Uterus (tissue), 4 donors: Measurements from ENCODE around the gene INSL3. TPM values are rescaled to one million over a fixed set of nuclear protein-coding genes. Genes with fewer than 3 reads are reported as not detected.

ENCODE experiments used
- DNase-seq, 2 donors: peaks; one replicate each; pipeline ENCODE4 v3.0.0-alpha.2; 2019 to 2020
- H3K27ac ChIP-seq, 2 donors: fragments of 200-600 bp; sonication (generic); 1 replicate in 1 of 2; 2 replicates in 1 of 2; pipeline ENCODE4 v1.5.1; 2016 to 2018
- H3K27me3 ChIP-seq, 2 donors: fragments of 200-600 bp; sonication (generic); one replicate each; pipeline ENCODE4 v1.5.1; 2018 to 2019; ENCODE audit warnings: control low read depth in 1 of 2
- H3K36me3 ChIP-seq, 2 donors: fragments of 200-600 bp; sonication (generic); one replicate each; pipeline ENCODE4 v1.5.1; 2019; ENCODE audit warnings: control low read depth in 1 of 2
- H3K4me1 ChIP-seq, 2 donors: fragments of 200-600 bp; sonication (generic); one replicate each; pipeline ENCODE4 v1.5.1; 2018 to 2019; ENCODE audit warnings: control low read depth in 1 of 2
- H3K4me3 ChIP-seq, 2 donors: fragments of 200-600 bp; sonication (generic); 1 replicate in 1 of 2; 2 replicates in 1 of 2; pipeline ENCODE4 v1.5.1; 2018 to 2019; ENCODE audit warnings: mild to moderate bottlenecking in 1 of 2
- H3K9me3 ChIP-seq, 2 donors: fragments of 200-600 bp; sonication (generic); one replicate each; pipeline ENCODE4 v1.5.1; 2019; ENCODE audit warnings: control low read depth in 1 of 2
- CTCF ChIP-seq, 4 experiments: fragments of 200-600 bp in 2 of 4; fragments of 450-650 bp in 2 of 4; sonication (generic) in 2 of 4; IDR thresholded peaks; one replicate each; pipeline ENCODE4 v1.5.1; 2016 to 2019; ENCODE audit warnings: antibody characterized with exemption in 4 of 4, mild to moderate bottlenecking in 2 of 4, moderate library complexity in 1 of 4
- POLR2A ChIP-seq, 2 donors: fragments of 450-650 bp; IDR thresholded peaks; one replicate each; pipeline ENCODE4 v1.6.1; 2016; ENCODE audit warnings: antibody characterized with exemption in 2 of 2, mild to moderate bottlenecking in 1 of 2, moderate library complexity in 1 of 2
- intact Hi-C: fragments of 100-400 bp; cut with DNase I; formaldehyde crosslinking; loops from one replicate; pipeline ENCODE4 v1.15.1; 2023; ENCODE audit warnings: low total_unique reads
- total RNA-seq, 4 donors: library from RNA; depleted of rRNA in 3 of 4; stranded (reverse); fragments of >200 nt in 3 of 4; gene quantifications; one replicate each; pipeline versions ENCODE4 v1.1.0 to v1.2.4, GENCODE V29; 2014 to 2023
- donor health status: DM: yes; HTN: yes; CAD: no.

INSL3 gene
- total RNA-seq, 4 donors from 2014 or later, result not detected

GRCh38 chr19:17865364-17866311 is 44.3 kb upstream of the INSL3 start:
- peaks cover 0 to 4% of the 10 kb centered on the region in 2 donors for H3K4me1 ChIP-seq
- no peak for DNase-seq
- TF ChIP-seq CTCF (IDR thresholded peaks at IDR 0.05) (no peak), POLR2A (IDR thresholded peaks at IDR 0.05) (no peak)
- intact Hi-C loops, result loop anchor here (10.0 kb wide), 1 partner anchor 129 kb away; no protein-coding TSS in a partner anchor
- H3K27ac ChIP-seq, result no peak overlapping the region
- H3K4me3 ChIP-seq, result no peak overlapping the region
- H3K9me3 ChIP-seq, result no peaks in the 10 kb centered on the region
- no peaks in the 10 kb centered on the region for H3K36me3 ChIP-seq
- peaks cover 0 to 2% of the 10 kb centered on the region in 2 donors for H3K27me3 ChIP-seq

- intact Hi-C loops, result loop anchor here (10.0 kb wide), 1 partner anchor 131 kb away; no protein-coding TSS in a partner anchor
- TF ChIP-seq POLR2A (IDR thresholded peaks at IDR 0.05) (no peak), CTCF (IDR thresholded peaks at IDR 0.05) (no peak)
- DNase-seq, result no peak
- no peaks in the 10 kb centered on the region for H3K9me3 ChIP-seq
- H3K27me3 ChIP-seq, result no peaks in the 10 kb centered on the region
- peaks cover 0 to 4% of the 10 kb centered on the region in 2 donors for H3K4me1 ChIP-seq
- no peak overlapping the region for H3K4me3 ChIP-seq
- no peak overlapping the region for H3K27ac ChIP-seq
- no peaks in the 10 kb centered on the region for H3K36me3 ChIP-seq
These were observed 42.3 kb upstream of the INSL3 start for GRCh38 chr19:17863520-17864182.

- Histone ChIP-seq H3K9me3 (no peaks in the 10 kb centered on the region), H3K27me3 (no peaks in the 10 kb centered on the region), H3K27ac (no peak overlapping the region), H3K36me3 (no peaks in the 10 kb centered on the region), H3K4me1 (peaks cover 0 to 4% of the 10 kb centered on the region in 2 donors), H3K4me3 (no peak overlapping the region)
- no peak for DNase-seq
- intact Hi-C loops, result loop anchor here (10.0 kb wide), 1 partner anchor 132 kb away; no protein-coding TSS in a partner anchor
- TF ChIP-seq POLR2A (IDR thresholded peaks at IDR 0.05), result no peak
- TF ChIP-seq CTCF (IDR thresholded peaks at IDR 0.05), result no peak
These were observed 41.6 kb upstream of the INSL3 start for GRCh38 chr19:17862711-17863519.

DNA sequence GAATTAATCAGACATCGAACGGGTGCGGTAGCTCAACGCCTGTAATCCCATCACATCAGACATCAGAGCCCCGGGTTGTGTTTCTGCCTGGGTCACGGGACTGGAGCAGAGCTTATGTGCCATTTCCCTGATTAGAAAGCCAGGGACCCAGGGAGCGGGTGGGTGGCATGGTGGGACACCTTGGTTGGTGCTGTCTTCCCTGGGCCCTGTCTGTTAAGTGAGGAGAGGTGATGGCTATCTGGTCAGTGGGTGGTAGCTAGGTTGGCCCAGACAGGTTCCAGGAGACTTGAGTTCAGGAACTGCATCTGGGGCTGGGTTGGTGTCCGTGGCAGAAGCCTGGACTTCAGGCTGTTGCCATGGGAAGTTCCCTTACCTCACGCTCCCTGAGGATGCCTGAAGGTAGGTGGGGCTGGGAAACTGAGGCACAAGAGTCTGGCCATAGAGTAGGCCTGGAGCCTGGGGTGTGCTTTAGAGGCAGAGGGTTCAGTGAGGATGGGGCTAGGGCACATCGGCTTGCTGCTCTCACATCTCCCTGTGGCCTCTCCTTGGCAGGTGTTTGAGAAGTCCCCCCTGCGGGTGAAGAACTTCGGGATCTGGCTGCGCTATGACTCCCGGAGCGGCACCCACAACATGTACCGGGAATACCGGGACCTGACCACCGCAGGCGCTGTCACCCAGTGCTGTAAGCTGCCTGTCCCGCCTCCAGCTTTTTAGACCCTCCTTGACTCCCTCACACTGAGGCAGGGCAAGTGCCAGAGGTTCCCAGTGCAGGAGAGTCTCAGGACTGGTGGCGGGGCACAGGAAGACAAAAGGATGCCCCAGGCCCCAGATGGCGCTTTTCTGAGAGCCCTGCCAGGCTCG is 40.5 kb upstream of the INSL3 start:
- TF ChIP-seq CTCF (IDR thresholded peaks at IDR 0.05) (no peak), POLR2A (IDR thresholded peaks at IDR 0.05) (no peak)
- H3K4me1 ChIP-seq, result peaks cover 0 to 4% of the 10 kb centered on the region in 2 donors
- H3K27me3 ChIP-seq, result no peaks in the 10 kb centered on the region
- intact Hi-C loops, result loop anchor here (10.0 kb wide), 1 partner anchor 133 kb away; no protein-coding TSS in a partner anchor
- H3K27ac ChIP-seq, result no peak overlapping the region
- H3K36me3 ChIP-seq, result no peaks in the 10 kb centered on the region
- no peak overlapping the region for H3K4me3 ChIP-seq
- no peaks in the 10 kb centered on the region for H3K9me3 ChIP-seq
- DNase-seq, result no peak
